ENCODE data around the gene NAALADL2.

The NAALADL2 gene

GRCh38 chr3:175001091-175001490 lies 142.0 kb downstream of the NAALADL2 start:
- no peak overlapping the region for H3K9ac ChIP-seq (ENCODE audit: low read length)
- no peaks in the 10 kb centered on the region for H3K9me3 ChIP-seq (ENCODE audit: control insufficient read depth, low read length)
- no peak overlapping the region for H3K4me3 ChIP-seq (ENCODE audit: low read length)
- no peaks in the 10 kb centered on the region for H3K36me3 ChIP-seq (ENCODE audit: control insufficient read depth, insufficient read depth, low read length, severe bottlenecking)
- peaks cover 4% of the 10 kb centered on the region for H3K4me1 ChIP-seq (ENCODE audit: control insufficient read depth, insufficient read depth, low read length)
- DNase-seq (ENCODE audit: low read depth), result no peak
- no peaks in the 10 kb centered on the region for H3K27me3 ChIP-seq (replicated peaks; ENCODE audit: control insufficient read depth, insufficient read depth, low read length)

- Histone ChIP-seq H3K27me3 (replicated peaks; ENCODE audit: control insufficient read depth, insufficient read depth, low read length) (no peaks in the 10 kb centered on the region), H3K4me1 (ENCODE audit: control insufficient read depth, insufficient read depth, low read length) (peaks cover 4% of the 10 kb centered on the region), H3K36me3 (ENCODE audit: control insufficient read depth, insufficient read depth, low read length, severe bottlenecking) (no peaks in the 10 kb centered on the region), H3K4me3 (ENCODE audit: low read length) (no peak overlapping the region), H3K9me3 (ENCODE audit: control insufficient read depth, low read length) (no peaks in the 10 kb centered on the region), H3K9ac (ENCODE audit: low read length) (no peak overlapping the region)
- peak; percentile 95 for DNase-seq (ENCODE audit: low read depth)
Observed at GRCh38 chr3:175002732-175003143, 143.6 kb downstream of the NAALADL2 start.

- H3K9me3 ChIP-seq (ENCODE audit: control insufficient read depth, low read length), result no peaks in the 10 kb centered on the region
- DNase-seq (ENCODE audit: low read depth), result no peak
- H3K4me1 ChIP-seq (ENCODE audit: control insufficient read depth, insufficient read depth, low read length), result peaks cover 4% of the 10 kb centered on the region
- no peaks in the 10 kb centered on the region for H3K27me3 ChIP-seq (replicated peaks; ENCODE audit: control insufficient read depth, insufficient read depth, low read length)
- no peak overlapping the region for H3K4me3 ChIP-seq (ENCODE audit: low read length)
- no peak overlapping the region for H3K9ac ChIP-seq (ENCODE audit: low read length)
- no peaks in the 10 kb centered on the region for H3K36me3 ChIP-seq (ENCODE audit: control insufficient read depth, insufficient read depth, low read length, severe bottlenecking)
Observed at GRCh38 chr3:175003590-175003989, 144.5 kb downstream of the NAALADL2 start.

- Histone ChIP-seq H3K9me3 (ENCODE audit: control insufficient read depth, low read length) (no peaks in the 10 kb centered on the region), H3K27me3 (replicated peaks; ENCODE audit: control insufficient read depth, insufficient read depth, low read length) (no peaks in the 10 kb centered on the region), H3K9ac (ENCODE audit: low read length) (no peak overlapping the region), H3K36me3 (ENCODE audit: control insufficient read depth, insufficient read depth, low read length, severe bottlenecking) (no peaks in the 10 kb centered on the region), H3K4me3 (ENCODE audit: low read length) (no peak overlapping the region), H3K4me1 (ENCODE audit: control insufficient read depth, insufficient read depth, low read length) (peaks cover 4% of the 10 kb centered on the region)
- peak; percentile 22 for DNase-seq (ENCODE audit: low read depth)
Observed at GRCh38 chr3:175005193-175005592, 146.1 kb downstream of the NAALADL2 start.

GRCh38 chr3:175005881-175006280 lies 146.7 kb downstream of the NAALADL2 start:
- no peaks in the 10 kb centered on the region for H3K36me3 ChIP-seq (ENCODE audit: control insufficient read depth, insufficient read depth, low read length, severe bottlenecking)
- H3K9me3 ChIP-seq (ENCODE audit: control insufficient read depth, low read length), result no peaks in the 10 kb centered on the region
- no peak overlapping the region for H3K9ac ChIP-seq (ENCODE audit: low read length)
- peaks cover 4% of the 10 kb centered on the region for H3K4me1 ChIP-seq (ENCODE audit: control insufficient read depth, insufficient read depth, low read length)
- DNase-seq (ENCODE audit: low read depth), result peak; percentile 79
- no peak overlapping the region for H3K4me3 ChIP-seq (ENCODE audit: low read length)
- H3K27me3 ChIP-seq (replicated peaks; ENCODE audit: control insufficient read depth, insufficient read depth, low read length), result no peaks in the 10 kb centered on the region

GRCh38 chr3:175007306-175007705 lies 148.2 kb downstream of the NAALADL2 start:
- H3K9ac ChIP-seq (ENCODE audit: low read length), result no peak overlapping the region
- no peaks in the 10 kb centered on the region for H3K36me3 ChIP-seq (ENCODE audit: control insufficient read depth, insufficient read depth, low read length, severe bottlenecking)
- H3K27me3 ChIP-seq (replicated peaks; ENCODE audit: control insufficient read depth, insufficient read depth, low read length), result no peaks in the 10 kb centered on the region
- DNase-seq (ENCODE audit: low read depth), result peak; percentile 81
- no peaks in the 10 kb centered on the region for H3K9me3 ChIP-seq (ENCODE audit: control insufficient read depth, low read length)
- peaks cover 2% of the 10 kb centered on the region for H3K4me1 ChIP-seq (ENCODE audit: control insufficient read depth, insufficient read depth, low read length)
- no peak overlapping the region for H3K4me3 ChIP-seq (ENCODE audit: low read length)

- H3K4me1 ChIP-seq (ENCODE audit: control insufficient read depth, insufficient read depth, low read length), result no peaks in the 10 kb centered on the region
- H3K4me3 ChIP-seq (ENCODE audit: low read length), result no peak overlapping the region
- DNase-seq (ENCODE audit: low read depth), result no peak
- no peaks in the 10 kb centered on the region for H3K9me3 ChIP-seq (ENCODE audit: control insufficient read depth, low read length)
- H3K27me3 ChIP-seq (replicated peaks; ENCODE audit: control insufficient read depth, insufficient read depth, low read length), result no peaks in the 10 kb centered on the region
- H3K9ac ChIP-seq (ENCODE audit: low read length), result no peak overlapping the region
- no peaks in the 10 kb centered on the region for H3K36me3 ChIP-seq (ENCODE audit: control insufficient read depth, insufficient read depth, low read length, severe bottlenecking)
Observed at GRCh38 chr3:175009295-175009694, 150.2 kb downstream of the NAALADL2 start.

GRCh38 chr3:175015056-175015635 lies 156.0 kb downstream of the NAALADL2 start:
- Histone ChIP-seq H3K9me3 (ENCODE audit: control insufficient read depth, low read length) (no peaks in the 10 kb centered on the region), H3K9ac (ENCODE audit: low read length) (no peak overlapping the region), H3K4me3 (ENCODE audit: low read length) (no peak overlapping the region), H3K27me3 (replicated peaks; ENCODE audit: control insufficient read depth, insufficient read depth, low read length) (no peaks in the 10 kb centered on the region), H3K36me3 (ENCODE audit: control insufficient read depth, insufficient read depth, low read length, severe bottlenecking) (no peaks in the 10 kb centered on the region), H3K4me1 (ENCODE audit: control insufficient read depth, insufficient read depth, low read length) (no peaks in the 10 kb centered on the region)
- no peak for DNase-seq (ENCODE audit: low read depth)

- Histone ChIP-seq H3K9me3 (ENCODE audit: control insufficient read depth, low read length) (no peaks in the 10 kb centered on the region), H3K4me1 (ENCODE audit: control insufficient read depth, insufficient read depth, low read length) (no peaks in the 10 kb centered on the region), H3K4me3 (ENCODE audit: low read length) (no peak overlapping the region), H3K9ac (ENCODE audit: low read length) (no peak overlapping the region), H3K36me3 (ENCODE audit: control insufficient read depth, insufficient read depth, low read length, severe bottlenecking) (no peaks in the 10 kb centered on the region), H3K27me3 (replicated peaks; ENCODE audit: control insufficient read depth, insufficient read depth, low read length) (no peaks in the 10 kb centered on the region)
- no peak for DNase-seq (ENCODE audit: low read depth)
Observed at GRCh38 chr3:175018946-175019727, 160.0 kb downstream of the NAALADL2 start.

GRCh38 chr3:175020101-175020500 lies 161.0 kb downstream of the NAALADL2 start:
- no peak overlapping the region for H3K4me3 ChIP-seq (ENCODE audit: low read length)
- no peaks in the 10 kb centered on the region for H3K4me1 ChIP-seq (ENCODE audit: control insufficient read depth, insufficient read depth, low read length)
- DNase-seq (ENCODE audit: low read depth), result peak; percentile 16
- H3K36me3 ChIP-seq (ENCODE audit: control insufficient read depth, insufficient read depth, low read length, severe bottlenecking), result no peaks in the 10 kb centered on the region
- no peaks in the 10 kb centered on the region for H3K9me3 ChIP-seq (ENCODE audit: control insufficient read depth, low read length)
- no peaks in the 10 kb centered on the region for H3K27me3 ChIP-seq (replicated peaks; ENCODE audit: control insufficient read depth, insufficient read depth, low read length)
- no peak overlapping the region for H3K9ac ChIP-seq (ENCODE audit: low read length)

GRCh38 chr3:175029828-175030227 lies 170.7 kb downstream of the NAALADL2 start:
- no peak overlapping the region for H3K9ac ChIP-seq (ENCODE audit: low read length)
- H3K4me1 ChIP-seq (ENCODE audit: control insufficient read depth, insufficient read depth, low read length), result no peaks in the 10 kb centered on the region
- no peak overlapping the region for H3K4me3 ChIP-seq (ENCODE audit: low read length)
- H3K9me3 ChIP-seq (ENCODE audit: control insufficient read depth, low read length), result no peaks in the 10 kb centered on the region
- no peak for DNase-seq (ENCODE audit: low read depth)
- H3K36me3 ChIP-seq (ENCODE audit: control insufficient read depth, insufficient read depth, low read length, severe bottlenecking), result no peaks in the 10 kb centered on the region
- no peaks in the 10 kb centered on the region for H3K27me3 ChIP-seq (replicated peaks; ENCODE audit: control insufficient read depth, insufficient read depth, low read length)

Measured in adipocyte (in vitro differentiated cells).